Keratinocyte (primary cell): ENCODE results near the gene METAP1D. TPM values are rescaled to one million over a fixed set of nuclear protein-coding genes. Genes with fewer than 3 reads are reported as not detected.
A peak's percentile ranks its signal among the peaks of the same experiment; 100 is the strongest.

Experiments
- DNase-seq: peaks from one replicate; pipeline ENCODE4 v3.0.0-alpha.2; 2011; ENCODE audit warnings: low read depth, missing footprints, low spot score
- FAIRE-seq: peaks from 2 replicates; lab custom pipeline; 2011; peaks lifted over from hg19 to GRCh38; lab: Jason Lieb, UNC
- H2AFZ ChIP-seq: 2 replicates; pipeline ENCODE4 v1.6.0; 2012; ENCODE audit warnings: low read length, control low read depth, inconsistent platforms; ENCODE audit not compliant: control insufficient read depth
- H3K27ac ChIP-seq: 2 replicates; pipeline ENCODE4 v1.5.1; 2011; ENCODE audit warnings: low read length; ENCODE audit not compliant: control insufficient read depth, insufficient read depth
- H3K27me3 ChIP-seq: 3 replicates; pipeline ENCODE4 v1.6.0; 2011; ENCODE audit warnings: low read length; ENCODE audit not compliant: control insufficient read depth, insufficient read depth; ENCODE audit errors: extremely low read depth
- H3K36me3 ChIP-seq, 2 experiments: 2 replicates in 1 of 2; 3 replicates in 1 of 2; pipeline ENCODE4 v1.5.1; 2011; ENCODE audit warnings: low read length in 2 of 2, mild to moderate bottlenecking in 1 of 2; ENCODE audit not compliant: control insufficient read depth in 2 of 2, insufficient read depth in 2 of 2; ENCODE audit errors: extremely low read depth in 1 of 2
- H3K4me1 ChIP-seq: 3 replicates; pipeline ENCODE4 v1.5.1; 2011; ENCODE audit warnings: low read length; ENCODE audit not compliant: control insufficient read depth, insufficient read depth; ENCODE audit errors: extremely low read depth
- H3K4me2 ChIP-seq: 3 replicates; pipeline ENCODE4 v1.6.0; 2011; ENCODE audit warnings: low read depth, low read length; ENCODE audit not compliant: control insufficient read depth, insufficient read depth; ENCODE audit errors: extremely low read depth
- H3K4me3 ChIP-seq, 3 experiments: fragments of 200-600 bp in 1 of 3; sonication (generic) in 1 of 3; 2 replicates in 2 of 3; 3 replicates in 1 of 3; pipeline ENCODE4 v1.5.1; 2011 to 2016; ENCODE audit warnings: low read length in 3 of 3, mild to moderate bottlenecking in 3 of 3, control low read depth in 2 of 3, inconsistent platforms in 1 of 3, low read depth in 1 of 3, mixed read lengths in 1 of 3, mixed run types in 1 of 3, moderate library complexity in 1 of 3; ENCODE audit not compliant: control insufficient read depth in 2 of 3, insufficient read depth in 2 of 3; ENCODE audit errors: extremely low read depth in 1 of 3
- H3K79me2 ChIP-seq: 2 replicates; pipeline ENCODE4 v1.6.0; 2012; ENCODE audit warnings: low read length; ENCODE audit not compliant: control insufficient read depth, insufficient read depth
- H3K9ac ChIP-seq: 3 replicates; pipeline ENCODE4 v1.6.0; 2011; ENCODE audit warnings: low read length; ENCODE audit not compliant: control insufficient read depth, insufficient read depth; ENCODE audit errors: extremely low read depth
- H3K9me1 ChIP-seq: 3 replicates; pipeline ENCODE4 v1.6.0; 2011; ENCODE audit warnings: low read length; ENCODE audit not compliant: control insufficient read depth, insufficient read depth; ENCODE audit errors: extremely low read depth
- H3K9me3 ChIP-seq: 2 replicates; pipeline ENCODE4 v1.5.1; 2012; ENCODE audit warnings: low read depth, low read length; ENCODE audit not compliant: control insufficient read depth
- H4K20me1 ChIP-seq: 3 replicates; pipeline ENCODE4 v1.6.0; 2011; ENCODE audit warnings: low read length; ENCODE audit not compliant: control insufficient read depth, insufficient read depth; ENCODE audit errors: extremely low read depth
- EZH2 ChIP-seq: IDR thresholded peaks from one replicate; pipeline ENCODE4 v1.6.1; 2012; ENCODE audit warnings: inconsistent platforms, mild to moderate bottlenecking, low read length, moderate library complexity
- dilution Hi-C: fragments of 300-500 bp; cut with MboI; formaldehyde crosslinking; loops from one replicate; pipeline ENCODE4 v1.7.0; 2020; ENCODE audit warnings: low sequenced_read_pairs; ENCODE audit not compliant: extremely low pct_ligation_motif_present
- polyA plus RNA-seq, 5 experiments: library from polyadenylated mRNA; depleted of rRNA in 3 of 5; stranded (reverse) in 3 of 5; stranded (forward) in 1 of 5; unstranded in 1 of 5; fragments of >200 nt; gene quantifications; 1 replicate in 1 of 5; 2 replicates in 3 of 5; 3 replicates in 1 of 5; pipeline versions ENCODE4 v1.2.1 to v1.2.3, GENCODE V29; 2011 to 2012; ENCODE audit warnings: missing spikeins in 2 of 5, low read depth in 1 of 5, low replicate concordance in 1 of 5
- TF ChIP-seq, protein P1 (sequence below), 3 experiments: IDR thresholded peaks in 1 of 3; conservative IDR thresholded peaks in 1 of 3; optimal IDR thresholded peaks in 1 of 3; 2 replicates in 2 of 3; 3 replicates in 1 of 3; pipeline versions ENCODE3 to v1.5.1; 2011; ENCODE audit warnings: low read length in 3 of 3, mild to moderate bottlenecking in 3 of 3, moderate library complexity in 2 of 3, control low read depth in 1 of 3, inconsistent platforms in 1 of 3; ENCODE audit not compliant: insufficient read depth in 2 of 3; ENCODE audit errors: extremely low read depth in 1 of 3

The METAP1D gene
- polyA plus RNA-seq, 1 donor (not counting 4 experiments of a cell fraction or from before 2014, with no cell fraction given) = 5.1 TPM

GRCh38 chr2:172109256-172109987 lies 109.7 kb downstream of the METAP1D start:
- Histone ChIP-seq H2AFZ (peak overlapping the region; percentile 93), H3K27me3 (no peaks in the 10 kb centered on the region), H3K36me3 (no peaks in the 10 kb centered on the region), H3K4me1 (peaks cover 19% of the 10 kb centered on the region), H3K9ac (peak overlapping the region; percentile 69), H3K27ac (peak overlapping the region; percentile 56), H4K20me1 (no peaks in the 10 kb centered on the region), H3K9me1 (no peaks in the 10 kb centered on the region), H3K79me2 (no peaks in the 10 kb centered on the region), H3K4me3 (peak overlapping the region in 1 of 3 experiments; percentile 15), H3K4me2 (peak overlapping the region; percentile 50), H3K9me3 (no peaks in the 10 kb centered on the region)
- FAIRE-seq (peak; percentile 39), DNase-seq (no peak)
- TF ChIP-seq, protein P1, sequence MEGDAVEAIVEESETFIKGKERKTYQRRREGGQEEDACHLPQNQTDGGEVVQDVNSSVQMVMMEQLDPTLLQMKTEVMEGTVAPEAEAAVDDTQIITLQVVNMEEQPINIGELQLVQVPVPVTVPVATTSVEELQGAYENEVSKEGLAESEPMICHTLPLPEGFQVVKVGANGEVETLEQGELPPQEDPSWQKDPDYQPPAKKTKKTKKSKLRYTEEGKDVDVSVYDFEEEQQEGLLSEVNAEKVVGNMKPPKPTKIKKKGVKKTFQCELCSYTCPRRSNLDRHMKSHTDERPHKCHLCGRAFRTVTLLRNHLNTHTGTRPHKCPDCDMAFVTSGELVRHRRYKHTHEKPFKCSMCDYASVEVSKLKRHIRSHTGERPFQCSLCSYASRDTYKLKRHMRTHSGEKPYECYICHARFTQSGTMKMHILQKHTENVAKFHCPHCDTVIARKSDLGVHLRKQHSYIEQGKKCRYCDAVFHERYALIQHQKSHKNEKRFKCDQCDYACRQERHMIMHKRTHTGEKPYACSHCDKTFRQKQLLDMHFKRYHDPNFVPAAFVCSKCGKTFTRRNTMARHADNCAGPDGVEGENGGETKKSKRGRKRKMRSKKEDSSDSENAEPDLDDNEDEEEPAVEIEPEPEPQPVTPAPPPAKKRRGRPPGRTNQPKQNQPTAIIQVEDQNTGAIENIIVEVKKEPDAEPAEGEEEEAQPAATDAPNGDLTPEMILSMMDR (optimal IDR thresholded peaks at IDR 0.05 in 1 of 3, IDR thresholded peaks at IDR 0.05 in 1 of 3, conservative IDR thresholded peaks at IDR 0.05 in 1 of 3; ENCODE audit: extremely low read depth in 1 of 3, insufficient read depth in 2 of 3, low read length in 3 of 3) = no peak
- no peak for TF ChIP-seq EZH2
- dilution Hi-C loops = no loop called here

DNA sequence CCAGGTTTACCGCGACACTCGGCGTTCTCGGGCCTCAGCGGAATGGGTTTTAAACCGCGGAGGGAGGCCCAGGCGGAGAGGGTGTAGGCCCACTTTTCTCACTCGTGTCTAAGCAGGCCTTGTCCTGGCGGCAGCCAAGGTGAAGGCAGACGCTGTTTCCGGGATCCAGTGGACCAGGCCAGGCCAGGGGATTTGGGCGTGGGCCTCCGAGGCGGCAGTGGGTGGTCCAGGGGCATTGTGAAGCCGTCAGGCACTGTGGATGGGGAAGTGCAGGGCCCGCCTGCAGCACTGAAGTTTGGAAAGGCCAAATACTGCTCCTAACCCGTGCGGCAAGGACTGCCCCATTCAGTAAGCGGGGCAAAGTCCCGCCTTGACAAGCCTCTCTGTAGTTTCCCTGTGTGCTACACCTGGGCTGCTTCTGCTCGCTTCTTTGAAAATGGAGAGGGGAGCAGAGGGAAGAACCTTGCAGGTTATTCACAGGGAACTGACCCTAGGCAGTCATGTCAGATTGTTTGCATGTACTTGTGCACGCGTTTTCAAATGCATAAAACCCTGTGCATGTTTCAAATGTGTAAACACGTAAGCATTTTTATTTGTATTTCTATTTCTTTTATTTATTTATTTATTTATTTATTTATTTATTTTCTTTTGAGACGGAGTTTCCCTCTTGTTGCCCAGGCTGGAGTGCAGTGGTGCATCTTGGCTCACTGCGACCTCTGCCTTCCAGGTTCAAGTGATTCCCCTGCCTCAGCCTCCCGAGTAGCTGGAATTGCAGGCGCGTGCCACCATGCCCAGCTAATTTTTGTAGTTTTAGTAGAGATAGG lies 110.4 kb downstream of the METAP1D start:
- peak overlapping the region; percentile 93 for H2AFZ ChIP-seq
- H3K9ac ChIP-seq = peak overlapping the region; percentile 69
- no peaks in the 10 kb centered on the region for H3K27me3 ChIP-seq
- peaks cover 19% of the 10 kb centered on the region for H3K4me1 ChIP-seq
- TF ChIP-seq EZH2 = no peak
- TF ChIP-seq, protein P1 (optimal IDR thresholded peaks at IDR 0.05 in 1 of 3, IDR thresholded peaks at IDR 0.05 in 1 of 3, conservative IDR thresholded peaks at IDR 0.05 in 1 of 3; ENCODE audit: extremely low read depth in 1 of 3, insufficient read depth in 2 of 3, low read length in 3 of 3) = no peak
- DNase-seq (no peak), FAIRE-seq (no peak)
- H3K4me2 ChIP-seq = peak overlapping the region; percentile 50
- no peaks in the 10 kb centered on the region for H3K9me3 ChIP-seq
- H3K4me3 ChIP-seq = peak overlapping the region in 2 of 3 experiments; percentile 15 to 20
- dilution Hi-C loops = no loop called here
- peak overlapping the region; percentile 56 for H3K27ac ChIP-seq
- no peaks in the 10 kb centered on the region for H3K36me3 ChIP-seq
- no peaks in the 10 kb centered on the region for H3K79me2 ChIP-seq
- no peaks in the 10 kb centered on the region for H3K9me1 ChIP-seq
- H4K20me1 ChIP-seq = no peaks in the 10 kb centered on the region
